H9 (cell line): Measurements from ENCODE around the gene COL27A1. TPM values are rescaled to one million over a fixed set of nuclear protein-coding genes. Genes with fewer than 3 reads are reported as not detected.
A peak's percentile ranks its signal among the peaks of the same experiment; 100 is the strongest.

Experiments
- DNase-seq: peaks from one replicate; pipeline ENCODE4 v3.0.0-alpha.2; 2017
- H2AFZ ChIP-seq: one replicate; pipeline ENCODE4 v1.6.1; 2013; ENCODE audit warnings: mild to moderate bottlenecking, low read length, control low read depth, moderate library complexity
- H2AK5ac ChIP-seq: 2 replicates; pipeline ENCODE4 v1.6.1; 2013; ENCODE audit warnings: low read length, control low read depth, mixed read lengths; ENCODE audit not compliant: insufficient read length
- H2BK120ac ChIP-seq: one replicate; pipeline ENCODE4 v1.6.1; 2013; ENCODE audit warnings: low read depth, mild to moderate bottlenecking, low read length, control low read depth, inconsistent platforms; ENCODE audit not compliant: poor library complexity, severe bottlenecking
- H2BK12ac ChIP-seq: 2 replicates; pipeline ENCODE4 v1.6.1; 2013; ENCODE audit warnings: low read length, control low read depth, mixed read lengths, low read depth; ENCODE audit not compliant: insufficient read length
- H2BK15ac ChIP-seq: 2 replicates; pipeline ENCODE4 v1.6.1; 2013; ENCODE audit warnings: low read depth, low read length, control low read depth
- H2BK20ac ChIP-seq: one replicate; pipeline ENCODE4 v1.6.1; 2013; ENCODE audit warnings: low read depth, mild to moderate bottlenecking, low read length, control low read depth, inconsistent platforms; ENCODE audit not compliant: poor library complexity, severe bottlenecking
- H2BK5ac ChIP-seq: 2 replicates; pipeline ENCODE4 v1.6.1; 2013; ENCODE audit warnings: low read length, control low read depth, mixed read lengths; ENCODE audit not compliant: insufficient read length
- H3K14ac ChIP-seq: 2 replicates; pipeline ENCODE4 v1.6.1; 2013; ENCODE audit warnings: low read length, control low read depth; ENCODE audit not compliant: insufficient read depth
- H3K18ac ChIP-seq: 2 replicates; pipeline ENCODE4 v1.6.1; 2013; ENCODE audit warnings: low read depth, mild to moderate bottlenecking, mixed read lengths, low read length, control low read depth; ENCODE audit not compliant: insufficient read length
- H3K23ac ChIP-seq: 2 replicates; pipeline ENCODE4 v1.6.1; 2013; ENCODE audit warnings: low read length, control low read depth, mixed read lengths, low read depth; ENCODE audit not compliant: insufficient read length
- H3K23me2 ChIP-seq: 2 replicates; pipeline ENCODE4 v1.6.1; 2013; ENCODE audit warnings: low read depth, mild to moderate bottlenecking, mixed read lengths, low read length, control low read depth; ENCODE audit not compliant: insufficient read length, poor library complexity, severe bottlenecking
- H3K27ac ChIP-seq: 2 replicates; pipeline ENCODE4 v1.5.1; 2013; ENCODE audit warnings: low read length, control low read depth, mixed read lengths, low read depth; ENCODE audit not compliant: insufficient read length
- H3K27me3 ChIP-seq: 2 replicates; pipeline ENCODE4 v1.6.1; 2013; ENCODE audit warnings: low read length, control low read depth, inconsistent platforms; ENCODE audit not compliant: insufficient read depth
- H3K4ac ChIP-seq: 2 replicates; pipeline ENCODE4 v1.6.1; 2013; ENCODE audit warnings: low read depth, mild to moderate bottlenecking, control low read depth, inconsistent platforms, low read length, moderate library complexity
- H3K4me1 ChIP-seq: 2 replicates; pipeline ENCODE4 v1.6.1; 2013; ENCODE audit warnings: low read length, control low read depth, inconsistent platforms; ENCODE audit not compliant: insufficient read depth
- H3K4me2 ChIP-seq: 2 replicates; pipeline ENCODE4 v1.6.1; 2013; ENCODE audit warnings: low read length, control low read depth, mixed read lengths; ENCODE audit not compliant: insufficient read length, insufficient read depth
- H3K56ac ChIP-seq: 2 replicates; pipeline ENCODE4 v1.6.1; 2013; ENCODE audit warnings: low read depth, mild to moderate bottlenecking, mixed read lengths, low read length, control low read depth; ENCODE audit not compliant: insufficient read length
- H3K79me1 ChIP-seq: 2 replicates; pipeline ENCODE4 v1.6.1; 2013; ENCODE audit warnings: low read depth, mild to moderate bottlenecking, moderate library complexity, low read length, control low read depth, inconsistent platforms; ENCODE audit not compliant: insufficient read depth, poor library complexity, severe bottlenecking
- H3K79me2 ChIP-seq: 2 replicates; pipeline ENCODE4 v1.6.1; 2013; ENCODE audit warnings: low read length, control low read depth, inconsistent platforms; ENCODE audit not compliant: insufficient read depth
- H3K9ac ChIP-seq: 2 replicates; pipeline ENCODE4 v1.6.1; 2013; ENCODE audit warnings: low read length, control low read depth, mixed read lengths; ENCODE audit not compliant: insufficient read length; ENCODE audit errors: extremely low read depth
- H3K9me3 ChIP-seq: one replicate; pipeline ENCODE4 v1.6.1; 2013; ENCODE audit warnings: low read depth, low read length, inconsistent platforms; ENCODE audit not compliant: control insufficient read depth
- H3T11ph ChIP-seq: one replicate; pipeline ENCODE4 v1.6.1; 2013; ENCODE audit warnings: mild to moderate bottlenecking, low read length, control low read depth, inconsistent platforms
- H4K20me1 ChIP-seq: one replicate; pipeline ENCODE4 v1.6.1; 2013; ENCODE audit not compliant: control insufficient read depth, insufficient read length, insufficient read depth
- H4K5ac ChIP-seq: 2 replicates; pipeline ENCODE4 v1.6.1; 2013; ENCODE audit warnings: low read depth, mild to moderate bottlenecking, mixed read lengths, low read length, control low read depth; ENCODE audit not compliant: insufficient read length
- H4K8ac ChIP-seq: replicated peaks from 2 replicates; pipeline ENCODE4 v1.6.1; 2013; ENCODE audit warnings: low read length, control low read depth, mixed read lengths, low read depth; ENCODE audit not compliant: insufficient read length
- H4K91ac ChIP-seq: 2 replicates; pipeline ENCODE4 v1.6.1; 2013; ENCODE audit warnings: low read depth, mild to moderate bottlenecking, moderate library complexity, mixed read lengths, low read length, control low read depth; ENCODE audit not compliant: insufficient read length
- H3K27ac Mint-ChIP-seq, 3 experiments: 2 replicates in 2 of 3; 3 replicates in 1 of 3; pipeline ENCODE4 v1.8.0; 2020 to 2021; ENCODE audit warnings: mixed read lengths in 3 of 3, mild to moderate bottlenecking in 1 of 3, moderate library complexity in 1 of 3
- H3K27me3 Mint-ChIP-seq: 2 replicates; pipeline ENCODE4 v1.8.0; 2021; ENCODE audit warnings: low read depth, mild to moderate bottlenecking, moderate library complexity, mixed read lengths
- H3K36me3 Mint-ChIP-seq, 3 experiments: 2 replicates in 2 of 3; 3 replicates in 1 of 3; pipeline ENCODE4 v1.8.0; 2020 to 2021; ENCODE audit warnings: low read depth in 3 of 3, mixed read lengths in 3 of 3; ENCODE audit not compliant: insufficient read depth in 1 of 3
- H3K4me1 Mint-ChIP-seq, 2 experiments: 2 replicates each; pipeline ENCODE4 v1.8.0; 2020; ENCODE audit warnings: mixed read lengths in 2 of 2
- H3K4me3 Mint-ChIP-seq, 2 experiments: 2 replicates in 1 of 2; 3 replicates in 1 of 2; pipeline ENCODE4 v1.8.0; 2020 to 2021; ENCODE audit warnings: mild to moderate bottlenecking in 2 of 2, mixed read lengths in 2 of 2, moderate library complexity in 1 of 2
- H3K9me3 Mint-ChIP-seq, 2 experiments: 2 replicates in 1 of 2; 3 replicates in 1 of 2; pipeline ENCODE4 v1.8.0; 2020; ENCODE audit warnings: mild to moderate bottlenecking in 2 of 2, mixed read lengths in 2 of 2, moderate library complexity in 1 of 2
- CTCF ChIP-seq: fragments of 200-600 bp; sonication (generic); conservative IDR thresholded peaks from 3 replicates; pipeline ENCODE4 v1.8.0; 2021; ENCODE audit warnings: antibody characterized with exemption, mild to moderate bottlenecking
- WGBS: extraction: QIAGEN DNeasy Blood & Tissue Kit; methylation state at CpG from one replicate; pipeline ENCODE4 v1.1.7; 2013; ENCODE audit warnings: missing lambda C conversion rate, low lambda C conversion rate, mixed read lengths; ENCODE audit not compliant: insufficient read length; ENCODE audit errors: extremely low coverage; 5-methylcytosine and 5-hydroxymethylcytosine counted together
- total RNA-seq: library from RNA; stranded (reverse); gene quantifications from 2 replicates; pipeline ENCODE4 v1.2.1, GENCODE V29; 2021

Gene COL27A1
- total RNA-seq, 1 experiment from 2014 or later, result 17.9 TPM

- Histone ChIP-seq H3K23ac (no peak overlapping the region), H3K4ac (no peak overlapping the region), H3K4me1 (no peaks in the 10 kb centered on the region), H3K79me2 (no peaks in the 10 kb centered on the region), H3K23me2 (no peaks in the 10 kb centered on the region), H4K20me1 (no peaks in the 10 kb centered on the region), H2BK12ac (no peak overlapping the region), H4K91ac (no peak overlapping the region), H3K9me3 (no peaks in the 10 kb centered on the region), H3K79me1 (no peaks in the 10 kb centered on the region), H3K27ac (no peak overlapping the region), H3K4me2 (no peak overlapping the region), H2AFZ (no peak overlapping the region), H3K56ac (no peak overlapping the region), H4K8ac (no peak overlapping the region), H3K14ac (no peak overlapping the region), H3K9ac (no peak overlapping the region), H3T11ph (no peak overlapping the region), H2BK120ac (no peak overlapping the region), H3K18ac (no peak overlapping the region), H3K27me3 (no peaks in the 10 kb centered on the region), H2BK5ac (no peak overlapping the region), H4K5ac (no peak overlapping the region), H2AK5ac (no peak overlapping the region), H2BK20ac (no peak overlapping the region), H2BK15ac (no peak overlapping the region)
- DNase-seq, result no peak
- Mint-ChIP-seq H3K9me3 (no peaks in the 10 kb centered on the region), H3K36me3 (peaks cover 0 to 12% (median 0%) of the 10 kb centered on the region in 3 experiments; a peak in 3 of 7 replicates), H3K27me3 (no peaks in the 10 kb centered on the region), H3K4me1 (peaks cover 15 to 34% of the 10 kb centered on the region in 2 experiments), H3K4me3 (no peak overlapping the region), H3K27ac (peak overlapping the region in 1 of 3 experiments; percentile 85; a peak in 1 of 7 replicates)
- WGBS, result no CpG with 5 or more reads among the region's 5 CpGs
- no peak for TF ChIP-seq CTCF
Measured at GRCh38 chr9:114206221-114206789, 51.0 kb downstream of the COL27A1 start.
